ENCODE measurements around the gene CARD19. TPM values are rescaled to one million over a fixed set of nuclear protein-coding genes. Genes with fewer than 3 reads are reported as not detected.
"Not testable (repeated sequence)": the region's sequence is repeated elsewhere in the genome, so short reads cannot be mapped to it uniquely, and the experiment has no call there.

Gene CARD19
- total RNA-seq, 4 donors from 2014 or later = 43.2 to 63.6 (median 54.3) TPM

GRCh38 chr9:93138171-93138764 lies 42.3 kb downstream of the CARD19 start:
- DNase-seq (ENCODE audit: low spot score in 2 of 2) = no peak
- WGBS = 86% methylated on average over 7 of the region's 7 CpGs
- H3K27ac ChIP-seq = no peak overlapping the region
- H3K4me3 ChIP-seq = no peak overlapping the region
- no peaks in the 10 kb centered on the region for H3K27me3 ChIP-seq
- H3K4me1 ChIP-seq = peaks cover 68% of the 10 kb centered on the region
- TF ChIP-seq CTCF (IDR thresholded peaks at IDR 0.05) = no peak
- TF ChIP-seq EP300 (IDR thresholded peaks at IDR 0.05) = no peak
- no peak for TF ChIP-seq POLR2A (IDR thresholded peaks at IDR 0.05)
- no peak for TF ChIP-seq POLR2AphosphoS5 (IDR thresholded peaks at IDR 0.05)
- H3K9me3 ChIP-seq = no peaks in the 10 kb centered on the region
- no peaks in the 10 kb centered on the region for H3K36me3 ChIP-seq

- WGBS = 64% methylated on average over 15 of the region's 16 CpGs
- TF ChIP-seq CTCF (IDR thresholded peaks at IDR 0.05) (no peak), POLR2AphosphoS5 (IDR thresholded peaks at IDR 0.05) (no peak), EP300 (IDR thresholded peaks at IDR 0.05) (no peak), POLR2A (IDR thresholded peaks at IDR 0.05) (no peak)
- DNase-seq (ENCODE audit: low spot score in 2 of 2) = peak in 1 of 2 donors; percentile 75
- Histone ChIP-seq H3K27ac (no peak overlapping the region), H3K4me3 (no peak overlapping the region), H3K36me3 (no peaks in the 10 kb centered on the region), H3K9me3 (no peaks in the 10 kb centered on the region), H3K4me1 (peaks cover 72% of the 10 kb centered on the region), H3K27me3 (no peaks in the 10 kb centered on the region)
These were observed 43.6 kb downstream of the CARD19 start for GRCh38 chr9:93139365-93140182.

GRCh38 chr9:93141771-93142483 lies 45.9 kb downstream of the CARD19 start:
- Histone ChIP-seq H3K9me3 (no peaks in the 10 kb centered on the region), H3K36me3 (no peaks in the 10 kb centered on the region), H3K4me1 (peaks cover 50% of the 10 kb centered on the region), H3K4me3 (no peak overlapping the region), H3K27ac (peak overlapping the region; percentile 33), H3K27me3 (no peaks in the 10 kb centered on the region)
- TF ChIP-seq POLR2AphosphoS5 (IDR thresholded peaks at IDR 0.05) (no peak), CTCF (IDR thresholded peaks at IDR 0.05) (no peak), POLR2A (IDR thresholded peaks at IDR 0.05) (no peak), EP300 (IDR thresholded peaks at IDR 0.05) (no peak)
- WGBS = 65% methylated on average over 4 of the region's 8 CpGs
- peak in 1 of 2 donors; percentile 71 for DNase-seq (ENCODE audit: low spot score in 2 of 2)

- WGBS = 25% methylated on average over 7 of the region's 15 CpGs
- peak overlapping the region; percentile 70 for H3K27ac ChIP-seq
- H3K4me3 ChIP-seq = no peak overlapping the region
These were observed 48.0 kb downstream of the CARD19 start for GRCh38 chr9:93143830-93144530.

GRCh38 chr9:93146696-93147095 lies 50.7 kb downstream of the CARD19 start:
- 78% methylated on average over 6 of the region's 6 CpGs for WGBS

More at GRCh38 chr9:93143830-93144530, 48.0 kb downstream of the CARD19 start:
- peak in 1 of 2 donors; percentile 79 for DNase-seq (ENCODE audit: low spot score in 2 of 2)
- Histone ChIP-seq H3K27me3 (no peaks in the 10 kb centered on the region), H3K9me3 (no peaks in the 10 kb centered on the region), H3K4me1 (peaks cover 39% of the 10 kb centered on the region), H3K36me3 (no peaks in the 10 kb centered on the region)
- TF ChIP-seq EP300 (IDR thresholded peaks at IDR 0.05) (no peak), POLR2AphosphoS5 (IDR thresholded peaks at IDR 0.05) (no peak), CTCF (IDR thresholded peaks at IDR 0.05) (no peak), POLR2A (IDR thresholded peaks at IDR 0.05) (no peak)

More at GRCh38 chr9:93146696-93147095, 50.7 kb downstream of the CARD19 start:
- not testable (repeated sequence) for H3K36me3 ChIP-seq; H3K27me3 ChIP-seq; H3K4me3 ChIP-seq; H3K27ac ChIP-seq; H3K9me3 ChIP-seq; DNase-seq (ENCODE audit: low spot score in 2 of 2)
- H3K4me1 ChIP-seq = peaks cover 22% of the 10 kb centered on the region
